Smooth muscle cell (in vitro differentiated cells): ENCODE results near the gene CAMK2G. TPM values are rescaled to one million over a fixed set of nuclear protein-coding genes. Genes with fewer than 3 reads are reported as not detected.

Experiments
- DNase-seq: peaks from one replicate; lab custom pipeline; 2025; ENCODE audit not compliant: unreplicated experiment; lab: John Stamatoyannopoulos, UW
- H2AFZ ChIP-seq: fragments of 200-600 bp; sonication (generic); 2 replicates; pipeline ENCODE4 v1.6.0; 2016; ENCODE audit warnings: antibody characterized with exemption, low read depth, mild to moderate bottlenecking
- H3F3A ChIP-seq: fragments of 200-600 bp; sonication (generic); 2 replicates; pipeline ENCODE4 v1.6.0; 2017; ENCODE audit warnings: antibody characterized with exemption, low read depth
- H3K27ac ChIP-seq: fragments of 200-600 bp; sonication (generic); 2 replicates; pipeline ENCODE4 v1.5.1; 2016; ENCODE audit warnings: low read depth, mild to moderate bottlenecking
- H3K27me3 ChIP-seq: fragments of 200-600 bp; sonication (generic); 2 replicates; pipeline ENCODE4 v1.6.1; 2016; ENCODE audit warnings: low read depth, mild to moderate bottlenecking
- H3K36me3 ChIP-seq: fragments of 200-600 bp; sonication (generic); 2 replicates; pipeline ENCODE4 v1.5.1; 2016; ENCODE audit warnings: low read depth
- H3K4me1 ChIP-seq: fragments of 200-600 bp; sonication (generic); 2 replicates; pipeline ENCODE4 v1.5.1; 2016; ENCODE audit warnings: low read depth
- H3K4me2 ChIP-seq: fragments of 200-600 bp; sonication (generic); 2 replicates; pipeline ENCODE4 v1.6.0; 2016; ENCODE audit warnings: mild to moderate bottlenecking
- H3K4me3 ChIP-seq: fragments of 200-600 bp; sonication (generic); 2 replicates; pipeline ENCODE4 v1.5.1; 2016; ENCODE audit warnings: mild to moderate bottlenecking
- H3K79me2 ChIP-seq: fragments of 200-600 bp; sonication (generic); 2 replicates; pipeline ENCODE4 v1.6.0; 2016; ENCODE audit warnings: low read depth, mild to moderate bottlenecking
- H3K9ac ChIP-seq: fragments of 200-600 bp; sonication (generic); 2 replicates; pipeline ENCODE4 v1.6.0; 2016; ENCODE audit warnings: low read depth
- H3K9me3 ChIP-seq: fragments of 200-600 bp; sonication (generic); replicated peaks from 2 replicates; pipeline ENCODE4 v1.5.1; 2016; ENCODE audit warnings: low read depth
- H4K20me1 ChIP-seq: fragments of 200-600 bp; sonication (generic); 2 replicates; pipeline ENCODE4 v1.6.0; 2016; ENCODE audit warnings: low read depth
- WGBS: methylation state at CpG from one replicate; pipeline ENCODE4 v1.1.7; 2016; ENCODE audit warnings: low lambda C conversion rate; 5-methylcytosine and 5-hydroxymethylcytosine counted together
- polyA plus RNA-seq: library from polyadenylated mRNA; unstranded; fragments of >200 nt; fragmentation: Nextera tagmentation; extraction: Ambion mirVana; gene quantifications from 2 replicates; pipeline ENCODE4 v1.2.1, GENCODE V29; 2016
- total RNA-seq: library from RNA; depleted of rRNA; stranded (reverse); fragments of >200 nt; gene quantifications from 2 replicates; pipeline ENCODE4 v1.2.3, GENCODE V29; 2014
- TF ChIP-seq, protein P1 (sequence below): fragments of 200-600 bp; sonication (generic); IDR thresholded peaks from 2 replicates; pipeline ENCODE4 v1.5.1; 2017; ENCODE audit warnings: borderline replicate concordance, mild to moderate bottlenecking, antibody characterized with exemption; ENCODE audit not compliant: insufficient read depth, poor library complexity, severe bottlenecking

Gene CAMK2G
- total and polyA plus RNA-seq, 2 experiments from 2014 or later = 2.2 to 10.8 TPM

- Histone ChIP-seq H3K79me2 (no peaks in the 10 kb centered on the region), H3K9me3 (no peaks in the 10 kb centered on the region), H3K4me1 (peaks cover 3% of the 10 kb centered on the region), H3K36me3 (no peaks in the 10 kb centered on the region), H2AFZ (no peak overlapping the region), H3K27me3 (no peaks in the 10 kb centered on the region), H3F3A (no peaks in the 10 kb centered on the region), H3K4me3 (no peak overlapping the region), H3K4me2 (no peak overlapping the region), H4K20me1 (peaks cover 6% of the 10 kb centered on the region), H3K27ac (peak overlapping the region; percentile 21), H3K9ac (no peak overlapping the region)
- DNase-seq = no peak
- 89% methylated on average over 4 of the region's 4 CpGs for WGBS
- TF ChIP-seq, protein P1, sequence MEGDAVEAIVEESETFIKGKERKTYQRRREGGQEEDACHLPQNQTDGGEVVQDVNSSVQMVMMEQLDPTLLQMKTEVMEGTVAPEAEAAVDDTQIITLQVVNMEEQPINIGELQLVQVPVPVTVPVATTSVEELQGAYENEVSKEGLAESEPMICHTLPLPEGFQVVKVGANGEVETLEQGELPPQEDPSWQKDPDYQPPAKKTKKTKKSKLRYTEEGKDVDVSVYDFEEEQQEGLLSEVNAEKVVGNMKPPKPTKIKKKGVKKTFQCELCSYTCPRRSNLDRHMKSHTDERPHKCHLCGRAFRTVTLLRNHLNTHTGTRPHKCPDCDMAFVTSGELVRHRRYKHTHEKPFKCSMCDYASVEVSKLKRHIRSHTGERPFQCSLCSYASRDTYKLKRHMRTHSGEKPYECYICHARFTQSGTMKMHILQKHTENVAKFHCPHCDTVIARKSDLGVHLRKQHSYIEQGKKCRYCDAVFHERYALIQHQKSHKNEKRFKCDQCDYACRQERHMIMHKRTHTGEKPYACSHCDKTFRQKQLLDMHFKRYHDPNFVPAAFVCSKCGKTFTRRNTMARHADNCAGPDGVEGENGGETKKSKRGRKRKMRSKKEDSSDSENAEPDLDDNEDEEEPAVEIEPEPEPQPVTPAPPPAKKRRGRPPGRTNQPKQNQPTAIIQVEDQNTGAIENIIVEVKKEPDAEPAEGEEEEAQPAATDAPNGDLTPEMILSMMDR = no peak
These were observed 2.6 kb upstream of the CAMK2G start for GRCh38 chr10:73876971-73877370.

DNA sequence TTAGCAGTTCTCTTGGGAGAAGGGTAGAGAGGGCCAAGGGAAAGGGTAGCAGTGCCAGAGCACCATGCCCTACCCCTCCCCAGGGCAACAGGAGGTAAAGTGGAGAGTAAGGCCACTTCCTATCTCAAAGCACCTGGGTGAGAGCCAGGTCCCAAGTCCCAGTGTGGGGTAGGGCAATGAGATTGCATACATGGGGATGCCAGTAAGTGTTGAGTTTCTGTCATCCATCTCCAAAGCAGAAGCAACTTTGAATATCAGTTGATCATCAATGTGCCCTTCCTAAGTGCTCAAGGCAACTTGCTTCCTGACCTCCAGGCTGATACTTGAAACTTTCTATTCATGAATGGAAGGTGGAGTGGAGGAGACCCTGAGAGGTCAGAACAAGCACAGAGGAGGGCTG, 2.2 kb upstream of the CAMK2G start:
- no peaks in the 10 kb centered on the region for H3K79me2 ChIP-seq
- H4K20me1 ChIP-seq = peaks cover 8% of the 10 kb centered on the region
- no peaks in the 10 kb centered on the region for H3K9me3 ChIP-seq
- no peak overlapping the region for H3K4me2 ChIP-seq
- no peaks in the 10 kb centered on the region for H3K36me3 ChIP-seq
- no peak overlapping the region for H2AFZ ChIP-seq
- peaks cover 3% of the 10 kb centered on the region for H3K4me1 ChIP-seq
- H3K27me3 ChIP-seq = no peaks in the 10 kb centered on the region
- H3K4me3 ChIP-seq = no peak overlapping the region
- no peak for DNase-seq
- H3K27ac ChIP-seq = peak overlapping the region; percentile 21
- no peaks in the 10 kb centered on the region for H3F3A ChIP-seq
- TF ChIP-seq, protein P1 = no peak
- H3K9ac ChIP-seq = no peak overlapping the region

DNA sequence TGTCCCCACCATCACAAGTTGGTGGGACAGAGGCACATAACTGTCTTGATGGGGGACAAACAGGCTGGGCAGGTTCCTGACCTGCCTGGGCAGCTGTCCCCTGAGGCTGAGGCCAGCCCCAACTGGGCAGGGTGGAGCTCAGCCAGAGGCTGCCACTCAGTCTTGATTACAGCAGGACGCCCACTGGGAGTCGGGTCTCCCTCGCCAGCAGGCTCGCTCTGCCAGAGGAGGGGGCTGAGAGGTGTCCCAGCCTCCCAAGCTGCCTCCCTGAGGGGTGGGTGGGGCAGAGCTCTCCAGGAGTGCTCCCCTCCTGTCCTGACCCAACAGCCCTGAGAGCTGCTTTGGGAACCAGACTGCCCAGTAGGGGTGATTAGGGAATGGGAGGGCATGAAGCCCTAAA, 1.8 kb upstream of the CAMK2G start:
- 43% methylated on average over 4 of the region's 4 CpGs for WGBS
- no peak overlapping the region for H3K4me3 ChIP-seq
- no peak overlapping the region for H3K9ac ChIP-seq
- peaks cover 8% of the 10 kb centered on the region for H4K20me1 ChIP-seq
- no peak overlapping the region for H3K4me2 ChIP-seq
- H3K27me3 ChIP-seq = no peaks in the 10 kb centered on the region
- no peaks in the 10 kb centered on the region for H3F3A ChIP-seq
- no peaks in the 10 kb centered on the region for H3K9me3 ChIP-seq
- peaks cover 3% of the 10 kb centered on the region for H3K4me1 ChIP-seq
- H3K27ac ChIP-seq = no peak overlapping the region
- H3K36me3 ChIP-seq = no peaks in the 10 kb centered on the region
- DNase-seq = no peak
- no peak overlapping the region for H2AFZ ChIP-seq
- no peaks in the 10 kb centered on the region for H3K79me2 ChIP-seq
- TF ChIP-seq, protein P1 = no peak

- Histone ChIP-seq H3K9ac (no peak overlapping the region), H3K27me3 (no peaks in the 10 kb centered on the region), H3K9me3 (no peaks in the 10 kb centered on the region), H3K27ac (no peak overlapping the region), H3F3A (no peaks in the 10 kb centered on the region), H3K4me1 (peaks cover 3% of the 10 kb centered on the region), H2AFZ (peak overlapping the region; percentile 77), H3K79me2 (no peaks in the 10 kb centered on the region), H3K36me3 (no peaks in the 10 kb centered on the region), H4K20me1 (peaks cover 8% of the 10 kb centered on the region), H3K4me2 (peak overlapping the region; percentile 87), H3K4me3 (peak overlapping the region; percentile 58)
- DNase-seq = no peak
- TF ChIP-seq, protein P1 = no peak
- WGBS = 74% methylated on average over 3 of the region's 3 CpGs
These were observed 752 bp upstream of the CAMK2G start for GRCh38 chr10:73875139-73875475.
